Measurements from ENCODE around the gene NRF1.

The NRF1 gene

DNA sequence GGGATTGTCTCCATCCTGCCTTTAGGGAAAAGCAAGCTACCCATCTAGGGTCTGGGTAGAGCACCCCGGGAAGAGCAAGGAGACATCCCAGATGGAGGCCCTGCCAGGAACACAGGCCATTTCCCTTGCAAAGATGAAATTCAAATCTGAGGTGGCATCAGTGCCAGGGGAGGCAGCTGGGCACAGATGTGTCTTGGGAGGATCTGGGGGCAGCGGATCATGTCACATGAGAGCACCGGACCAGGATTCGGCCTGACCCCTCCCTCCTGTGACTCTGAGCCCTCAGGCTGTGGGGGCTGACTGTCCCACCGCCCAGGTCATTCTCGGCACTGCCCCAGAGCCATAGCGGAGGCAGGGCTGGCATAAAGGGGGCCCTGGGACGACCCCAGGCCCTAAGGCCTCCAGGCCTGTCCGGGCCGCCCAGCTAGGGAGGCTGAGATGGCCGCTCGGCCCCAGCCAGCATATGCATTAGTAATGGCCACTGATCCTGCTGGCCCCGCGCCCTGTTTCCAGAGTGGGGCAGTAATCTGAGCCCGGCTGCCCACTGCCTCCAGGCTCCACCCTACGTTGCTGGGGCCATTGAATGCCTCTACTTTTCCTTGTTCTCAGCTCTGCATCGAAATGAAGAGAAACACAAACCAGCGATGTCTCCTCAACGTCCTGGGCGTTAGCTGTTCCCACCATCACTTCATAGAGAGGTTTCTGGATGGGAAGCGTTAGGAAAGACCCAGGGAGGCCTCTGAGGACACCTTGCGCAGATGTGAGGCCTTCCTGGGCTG, 192.8 kb downstream of the NRF1 start:
- DNase-seq (ENCODE audit: low spot score): no peak

GRCh38 chr7:129804890-129805719, 193.6 kb downstream of the NRF1 start:
- DNase-seq (ENCODE audit: low spot score): no peak
